Cardiac muscle cell (in vitro differentiated cells and primary cell): ENCODE results near the gene MSL2. TPM values are rescaled to one million over a fixed set of nuclear protein-coding genes. Genes with fewer than 3 reads are reported as not detected.

Experiments
- DNase-seq, 2 donors: peaks; one replicate each; pipeline versions ENCODE4 v3.0.0 to v3.0.0-alpha.2; 2010 to 2017; ENCODE audit warnings: low read depth in 1 of 2, low spot score in 1 of 2
- H3K27ac ChIP-seq: fragments of 200-600 bp; sonication (generic); 2 replicates; pipeline ENCODE4 v1.5.1; 2016
- H3K27me3 ChIP-seq: fragments of 200-600 bp; sonication (generic); 2 replicates; pipeline ENCODE4 v1.6.0; 2016; ENCODE audit warnings: control low read depth
- H3K36me3 ChIP-seq: fragments of 200-600 bp; sonication (generic); 2 replicates; pipeline ENCODE4 v1.5.1; 2016; ENCODE audit warnings: control low read depth
- H3K4me1 ChIP-seq: fragments of 200-600 bp; sonication (generic); 2 replicates; pipeline ENCODE4 v1.8.1; 2017; ENCODE audit warnings: low read depth, mild to moderate bottlenecking, mixed run types
- H3K4me3 ChIP-seq: fragments of 200-600 bp; sonication (generic); 2 replicates; pipeline ENCODE4 v1.5.1; 2016; ENCODE audit warnings: mild to moderate bottlenecking
- H3K9me3 ChIP-seq: fragments of 200-600 bp; sonication (generic); 2 replicates; pipeline ENCODE4 v1.5.1; 2017; ENCODE audit warnings: low read depth, mild to moderate bottlenecking, control low read depth
- polyA plus RNA-seq: library from polyadenylated mRNA; unstranded; fragments of >200 nt; fragmentation: Nextera tagmentation; extraction: Ambion mirVana; gene quantifications from 2 replicates; pipeline ENCODE4 v1.2.1, GENCODE V29; 2016
- total RNA-seq: library from RNA; depleted of rRNA; stranded (reverse); fragments of >200 nt; gene quantifications from 2 replicates; pipeline ENCODE4 v1.2.3, GENCODE V29; 2016
- TF ChIP-seq, protein P1 (sequence below): IDR thresholded peaks from 2 replicates; pipeline ENCODE4 v1.5.1; 2012; ENCODE audit warnings: low read depth, mild to moderate bottlenecking, low read length

Gene MSL2, protein sequence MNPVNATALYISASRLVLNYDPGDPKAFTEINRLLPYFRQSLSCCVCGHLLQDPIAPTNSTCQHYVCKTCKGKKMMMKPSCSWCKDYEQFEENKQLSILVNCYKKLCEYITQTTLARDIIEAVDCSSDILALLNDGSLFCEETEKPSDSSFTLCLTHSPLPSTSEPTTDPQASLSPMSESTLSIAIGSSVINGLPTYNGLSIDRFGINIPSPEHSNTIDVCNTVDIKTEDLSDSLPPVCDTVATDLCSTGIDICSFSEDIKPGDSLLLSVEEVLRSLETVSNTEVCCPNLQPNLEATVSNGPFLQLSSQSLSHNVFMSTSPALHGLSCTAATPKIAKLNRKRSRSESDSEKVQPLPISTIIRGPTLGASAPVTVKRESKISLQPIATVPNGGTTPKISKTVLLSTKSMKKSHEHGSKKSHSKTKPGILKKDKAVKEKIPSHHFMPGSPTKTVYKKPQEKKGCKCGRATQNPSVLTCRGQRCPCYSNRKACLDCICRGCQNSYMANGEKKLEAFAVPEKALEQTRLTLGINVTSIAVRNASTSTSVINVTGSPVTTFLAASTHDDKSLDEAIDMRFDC
- total RNA-seq (8.8 and 16.4 TPM in 2 replicates), polyA plus RNA-seq (5.3 and 6.3 TPM in 2 replicates)

DNA sequence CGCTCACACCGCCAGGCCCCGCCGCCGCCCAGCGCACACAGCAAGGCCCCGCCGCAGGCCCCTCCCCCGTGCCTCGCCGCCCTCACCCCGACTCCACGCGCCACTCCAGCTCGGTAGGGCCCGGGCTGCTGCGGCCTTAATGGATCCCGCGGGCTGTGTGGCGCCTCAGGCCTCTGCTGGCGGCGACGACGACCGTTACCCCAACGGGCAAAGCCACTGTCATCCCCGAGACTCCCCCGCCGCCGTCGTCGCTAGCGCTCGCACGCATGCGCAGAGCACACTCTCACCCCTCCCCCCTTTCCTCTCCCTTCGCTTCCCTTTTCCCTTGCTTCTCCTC, at the start of gene MSL2:
Gene MSL2, minus strand, starts transcription at position 272 of the 337 bp plus-strand sequence. CDS start 1,222 bp downstream, outside the sequence.
- TF ChIP-seq, protein P1, sequence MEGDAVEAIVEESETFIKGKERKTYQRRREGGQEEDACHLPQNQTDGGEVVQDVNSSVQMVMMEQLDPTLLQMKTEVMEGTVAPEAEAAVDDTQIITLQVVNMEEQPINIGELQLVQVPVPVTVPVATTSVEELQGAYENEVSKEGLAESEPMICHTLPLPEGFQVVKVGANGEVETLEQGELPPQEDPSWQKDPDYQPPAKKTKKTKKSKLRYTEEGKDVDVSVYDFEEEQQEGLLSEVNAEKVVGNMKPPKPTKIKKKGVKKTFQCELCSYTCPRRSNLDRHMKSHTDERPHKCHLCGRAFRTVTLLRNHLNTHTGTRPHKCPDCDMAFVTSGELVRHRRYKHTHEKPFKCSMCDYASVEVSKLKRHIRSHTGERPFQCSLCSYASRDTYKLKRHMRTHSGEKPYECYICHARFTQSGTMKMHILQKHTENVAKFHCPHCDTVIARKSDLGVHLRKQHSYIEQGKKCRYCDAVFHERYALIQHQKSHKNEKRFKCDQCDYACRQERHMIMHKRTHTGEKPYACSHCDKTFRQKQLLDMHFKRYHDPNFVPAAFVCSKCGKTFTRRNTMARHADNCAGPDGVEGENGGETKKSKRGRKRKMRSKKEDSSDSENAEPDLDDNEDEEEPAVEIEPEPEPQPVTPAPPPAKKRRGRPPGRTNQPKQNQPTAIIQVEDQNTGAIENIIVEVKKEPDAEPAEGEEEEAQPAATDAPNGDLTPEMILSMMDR: no peak
- Histone ChIP-seq H3K36me3 (no peaks in the 10 kb centered on the region), H3K9me3 (no peaks in the 10 kb centered on the region), H3K27ac (peak within 1 kb of the TSS; percentile 99), H3K27me3 (no peaks in the 10 kb centered on the region), H3K4me1 (peaks cover 20% of the 10 kb centered on the region), H3K4me3 (peak within 1 kb of the TSS; percentile 96)
- DNase-seq: no peak

DNA sequence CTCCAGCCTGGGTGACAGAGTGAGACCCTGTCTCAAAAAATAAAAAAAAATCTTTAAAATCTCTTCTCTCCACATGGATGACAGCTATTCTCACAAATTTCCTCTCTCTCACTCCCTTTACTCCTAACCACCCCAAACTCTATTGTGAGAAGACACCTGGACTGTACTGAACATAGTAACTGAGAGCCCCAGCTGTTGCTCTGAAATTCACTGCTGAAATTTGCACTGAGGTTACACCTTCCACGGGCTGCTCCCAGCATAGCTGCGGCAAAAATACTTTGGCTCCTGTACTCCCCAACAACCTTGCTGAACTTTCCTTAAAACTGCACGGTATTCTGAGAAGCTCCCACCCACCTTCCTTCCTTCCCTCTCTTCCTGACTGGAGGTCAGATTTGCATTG, 49.6 kb upstream of the MSL2 start:
- Histone ChIP-seq H3K27ac (no peak overlapping the region), H3K36me3 (no peaks in the 10 kb centered on the region), H3K27me3 (no peaks in the 10 kb centered on the region), H3K4me1 (no peaks in the 10 kb centered on the region), H3K9me3 (no peaks in the 10 kb centered on the region), H3K4me3 (no peak overlapping the region)
- DNase-seq: no peak
- TF ChIP-seq, protein P1: no peak

DNA sequence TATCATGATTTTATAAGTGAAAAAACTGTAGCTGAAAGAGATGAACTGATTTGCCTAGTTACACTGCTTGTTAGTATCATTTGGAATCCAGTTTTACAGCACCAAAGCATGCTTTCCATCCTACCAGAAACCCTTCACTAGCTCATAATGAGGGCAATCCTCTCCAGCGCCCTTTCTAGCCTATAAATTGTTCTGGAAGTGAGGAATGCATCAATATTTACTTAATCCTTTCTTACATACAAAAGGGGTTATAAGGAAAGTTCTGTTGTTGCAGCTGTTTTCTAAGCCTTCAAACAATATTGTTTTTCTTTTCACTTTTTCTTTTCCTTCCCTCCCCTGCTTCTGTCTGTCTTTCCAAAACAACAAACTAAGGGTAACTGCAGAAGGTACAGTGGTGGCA, 43.0 kb upstream of the MSL2 start:
- Histone ChIP-seq H3K27ac (no peak overlapping the region), H3K27me3 (no peaks in the 10 kb centered on the region), H3K4me1 (no peaks in the 10 kb centered on the region), H3K36me3 (no peaks in the 10 kb centered on the region), H3K9me3 (no peaks in the 10 kb centered on the region), H3K4me3 (no peak overlapping the region)
- no peak for DNase-seq
- TF ChIP-seq, protein P1: no peak

DNA sequence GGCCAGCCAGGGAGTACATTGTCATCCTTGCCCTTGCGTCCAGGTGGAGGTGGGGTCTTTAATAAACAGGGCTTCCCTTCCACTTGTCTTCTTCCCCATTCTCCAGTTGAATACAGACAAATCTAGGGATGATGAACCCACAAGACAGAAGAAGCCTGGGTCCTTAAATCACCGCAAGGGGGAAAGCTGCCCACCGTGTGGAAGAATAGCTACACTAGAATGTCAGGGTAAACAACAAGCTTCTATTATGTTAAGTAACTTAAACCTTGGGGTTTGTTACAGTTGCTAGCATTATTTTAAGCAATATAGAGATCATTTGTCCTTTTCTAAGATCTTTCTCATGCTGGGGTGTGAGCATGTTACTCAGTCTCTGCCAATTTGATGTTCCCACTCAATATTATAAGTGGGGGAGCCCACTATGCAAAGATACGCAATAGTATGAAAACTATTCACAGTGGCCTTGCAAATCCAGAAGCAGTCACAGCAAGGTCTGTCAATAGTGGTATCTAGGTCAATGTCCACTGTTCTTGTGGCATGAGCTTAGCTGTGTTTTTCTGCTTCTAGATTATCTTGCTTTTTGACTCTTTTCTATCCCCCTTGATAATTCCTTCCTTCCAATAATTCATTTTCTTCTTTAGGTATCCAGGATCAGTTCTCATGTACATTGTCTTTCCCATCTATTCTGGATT, 42.0 kb upstream of the MSL2 start:
- Histone ChIP-seq H3K36me3 (no peaks in the 10 kb centered on the region), H3K4me1 (no peaks in the 10 kb centered on the region), H3K27me3 (no peaks in the 10 kb centered on the region), H3K4me3 (no peak overlapping the region), H3K27ac (no peak overlapping the region), H3K9me3 (no peaks in the 10 kb centered on the region)
- no peak for DNase-seq
- TF ChIP-seq, protein P1: no peak

DNA sequence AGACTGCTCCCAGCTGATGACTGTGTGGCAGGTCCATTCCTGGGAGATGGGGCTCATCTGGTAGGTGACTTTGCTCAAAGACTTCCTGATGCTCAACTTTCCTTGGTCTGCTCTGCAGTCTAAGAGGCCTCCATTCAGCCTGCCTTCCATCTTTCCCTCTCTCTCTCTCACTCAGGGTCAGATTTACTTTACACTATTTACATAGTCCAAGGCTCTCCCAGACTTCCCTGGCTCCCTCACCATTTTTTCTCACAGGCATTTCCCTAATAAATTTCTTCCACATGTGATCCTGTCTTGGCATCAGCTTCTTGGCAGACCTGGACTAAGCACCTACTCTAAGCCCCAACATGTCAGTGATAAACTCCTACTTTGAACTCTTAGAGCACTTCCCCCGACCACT, 41.0 kb upstream of the MSL2 start:
- TF ChIP-seq, protein P1: no peak
- Histone ChIP-seq H3K4me1 (no peaks in the 10 kb centered on the region), H3K27me3 (no peaks in the 10 kb centered on the region), H3K36me3 (no peaks in the 10 kb centered on the region), H3K9me3 (no peaks in the 10 kb centered on the region), H3K4me3 (no peak overlapping the region), H3K27ac (no peak overlapping the region)
- DNase-seq: no peak
